WTC11 (cell line): ENCODE measurements around the gene ZSWIM3. TPM values are rescaled to one million over a fixed set of nuclear protein-coding genes. Genes with fewer than 3 reads are reported as not detected.
A peak's percentile ranks its signal among the peaks of the same experiment; 100 is the strongest.

Source experiments
- ATAC-seq: fragments of 200-7000 bp; cut with Tn5 transposase; 2 replicates; pipeline ENCODE4 v1.10.0; 2021; ENCODE audit warnings: mild to moderate bottlenecking, moderate library complexity
- CTCF ChIA-PET: fragments of 300-600 bp; sonication (Branson Sonifier 250); formaldehyde crosslinking; loops from one replicate; lab custom pipeline; 2021; ENCODE audit warnings: antibody characterized with exemption; lab: Charles Lee
- POLR2A ChIA-PET: fragments of 350-600 bp; sonication (Branson Sonifier 250); formaldehyde crosslinking; loops from one replicate; lab custom pipeline; 2021; ENCODE audit warnings: antibody characterized with exemption; lab: Charles Lee
- DNase-seq: peaks from one replicate; pipeline ENCODE4 v3.0.0; 2021; ENCODE audit warnings: low spot score
- H3K27ac Mint-ChIP-seq: 2 replicates; pipeline ENCODE4 v1.8.0; 2021; ENCODE audit warnings: mixed read lengths
- H3K27me3 Mint-ChIP-seq: 2 replicates; pipeline ENCODE4 v1.8.0; 2021; ENCODE audit warnings: low read depth, mild to moderate bottlenecking, moderate library complexity, mixed read lengths
- H3K36me3 Mint-ChIP-seq: 2 replicates; pipeline ENCODE4 v1.8.0; 2021; ENCODE audit warnings: mixed read lengths
- H3K4me1 Mint-ChIP-seq: 2 replicates; pipeline ENCODE4 v1.8.0; 2022; ENCODE audit warnings: mixed read lengths
- H3K4me3 Mint-ChIP-seq: 2 replicates; pipeline ENCODE4 v1.8.0; 2021; ENCODE audit warnings: mild to moderate bottlenecking, moderate library complexity, mixed read lengths
- H3K9me3 Mint-ChIP-seq: 2 replicates; pipeline ENCODE4 v1.8.0; 2021; ENCODE audit warnings: mixed read lengths
- AFF4 ChIP-seq: sonication (generic); formaldehyde crosslinking; IDR thresholded peaks from 2 replicates; pipeline ENCODE4 v1.8.1; 2023; ENCODE audit warnings: mild to moderate bottlenecking, missing genetic modification reagents, borderline replicate concordance
- CTCF ChIP-seq: fragments of 200-600 bp; IDR thresholded peaks from 2 replicates; pipeline ENCODE4 v1.8.0; 2022; ENCODE audit warnings: antibody characterized with exemption
- EMX1 ChIP-seq: fragments of 250-450 bp; sonication (Bioruptor Pico); IDR thresholded peaks from 2 replicates; pipeline ENCODE4 v1.8.0; 2021; ENCODE audit warnings: mild to moderate bottlenecking
- JAZF1 ChIP-seq: fragments of 250-450 bp; sonication (Bioruptor Pico); IDR thresholded peaks from 2 replicates; pipeline ENCODE4 v1.9.0; 2021; ENCODE audit warnings: moderate library complexity, mild to moderate bottlenecking, inconsistent platforms
- JUN ChIP-seq: sonication (generic); formaldehyde crosslinking; IDR thresholded peaks from 2 replicates; pipeline ENCODE4 v1.8.0; 2023; ENCODE audit warnings: mild to moderate bottlenecking, missing genetic modification reagents
- NFATC4 ChIP-seq: fragments of 250-450 bp; sonication (Bioruptor Pico); IDR thresholded peaks from 2 replicates; pipeline ENCODE4 v1.9.0; 2021; ENCODE audit warnings: mild to moderate bottlenecking
- PRRX2 ChIP-seq: fragments of 250-450 bp; sonication (Bioruptor Pico); IDR thresholded peaks from 2 replicates; pipeline ENCODE4 v1.8.0; 2021; ENCODE audit warnings: mild to moderate bottlenecking
- RELA ChIP-seq: sonication (generic); formaldehyde crosslinking; IDR thresholded peaks from 2 replicates; pipeline ENCODE4 v1.8.1; 2022; ENCODE audit warnings: missing genetic modification reagents, mild to moderate bottlenecking, borderline replicate concordance
- ZNF219 ChIP-seq: sonication (generic); formaldehyde crosslinking; IDR thresholded peaks from 2 replicates; pipeline ENCODE4 v1.8.0; 2023; ENCODE audit warnings: missing genetic modification reagents, mild to moderate bottlenecking, borderline replicate concordance
- ZNF425 ChIP-seq: fragments of 250-450 bp; sonication (Bioruptor Pico); conservative IDR thresholded peaks from 2 replicates; pipeline ENCODE4 v1.9.0; 2021; ENCODE audit warnings: mild to moderate bottlenecking
- ZNF532 ChIP-seq: fragments of 250-450 bp; sonication (Bioruptor Pico); IDR thresholded peaks from 2 replicates; pipeline ENCODE4 v1.9.0; 2021; ENCODE audit warnings: mild to moderate bottlenecking, borderline replicate concordance
- total RNA-seq: library from RNA; stranded (reverse); gene quantifications from 3 replicates; pipeline ENCODE4 v1.2.3, GENCODE V29; 2021
- TF ChIP-seq, protein P1 (sequence below): sonication (generic); formaldehyde crosslinking; conservative IDR thresholded peaks from 2 replicates; pipeline ENCODE4 v1.8.1; 2023; ENCODE audit warnings: mild to moderate bottlenecking, low read depth, missing genetic modification reagents, moderate library complexity
- TF ChIP-seq, protein P2 (sequence below): sonication (generic); formaldehyde crosslinking; IDR thresholded peaks from 2 replicates; pipeline ENCODE4 v1.8.0; 2022; ENCODE audit warnings: mild to moderate bottlenecking, missing genetic modification reagents
- TF ChIP-seq, protein P3 (sequence below): sonication (generic); formaldehyde crosslinking; IDR thresholded peaks from 2 replicates; pipeline ENCODE4 v1.8.1; 2022; ENCODE audit warnings: mild to moderate bottlenecking, moderate library complexity, missing genetic modification reagents
- TF ChIP-seq, protein P4 (sequence below): sonication (generic); formaldehyde crosslinking; IDR thresholded peaks from 2 replicates; pipeline ENCODE4 v1.8.0; 2023; ENCODE audit warnings: missing genetic modification reagents
- TF ChIP-seq, protein P5 (sequence below): sonication (generic); formaldehyde crosslinking; IDR thresholded peaks from 2 replicates; pipeline ENCODE4 v1.8.0; 2022; ENCODE audit warnings: mild to moderate bottlenecking, missing genetic modification reagents

ZSWIM3 gene
- total RNA-seq, 1 experiment from 2014 or later, result 3.4 TPM

- TF ChIP-seq, protein P1, sequence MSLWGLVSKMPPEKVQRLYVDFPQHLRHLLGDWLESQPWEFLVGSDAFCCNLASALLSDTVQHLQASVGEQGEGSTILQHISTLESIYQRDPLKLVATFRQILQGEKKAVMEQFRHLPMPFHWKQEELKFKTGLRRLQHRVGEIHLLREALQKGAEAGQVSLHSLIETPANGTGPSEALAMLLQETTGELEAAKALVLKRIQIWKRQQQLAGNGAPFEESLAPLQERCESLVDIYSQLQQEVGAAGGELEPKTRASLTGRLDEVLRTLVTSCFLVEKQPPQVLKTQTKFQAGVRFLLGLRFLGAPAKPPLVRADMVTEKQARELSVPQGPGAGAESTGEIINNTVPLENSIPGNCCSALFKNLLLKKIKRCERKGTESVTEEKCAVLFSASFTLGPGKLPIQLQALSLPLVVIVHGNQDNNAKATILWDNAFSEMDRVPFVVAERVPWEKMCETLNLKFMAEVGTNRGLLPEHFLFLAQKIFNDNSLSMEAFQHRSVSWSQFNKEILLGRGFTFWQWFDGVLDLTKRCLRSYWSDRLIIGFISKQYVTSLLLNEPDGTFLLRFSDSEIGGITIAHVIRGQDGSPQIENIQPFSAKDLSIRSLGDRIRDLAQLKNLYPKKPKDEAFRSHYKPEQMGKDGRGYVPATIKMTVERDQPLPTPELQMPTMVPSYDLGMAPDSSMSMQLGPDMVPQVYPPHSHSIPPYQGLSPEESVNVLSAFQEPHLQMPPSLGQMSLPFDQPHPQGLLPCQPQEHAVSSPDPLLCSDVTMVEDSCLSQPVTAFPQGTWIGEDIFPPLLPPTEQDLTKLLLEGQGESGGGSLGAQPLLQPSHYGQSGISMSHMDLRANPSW (CRISPR knock-in tag), result no peak
- no peak for TF ChIP-seq RELA (CRISPR knock-in tag)
Observed at GRCh38 chr20:45912344-45912682, 54.9 kb downstream of the ZSWIM3 start (continued).

- H3K4me3 Mint-ChIP-seq, result peak overlapping the region; percentile 25; the same call in 1 of the 2 replicates
- H3K27me3 Mint-ChIP-seq, result 0 out of 2 replicates have a peak, but pooled peaks cover 3% of the 10 kb centered on the region
- peaks cover 14% of the 10 kb centered on the region for H3K4me1 Mint-ChIP-seq
- H3K36me3 Mint-ChIP-seq, result peaks cover 14% of the 10 kb centered on the region
- no peak overlapping the region for H3K27ac Mint-ChIP-seq
- POLR2A ChIA-PET, result no interaction called here
- ATAC-seq (no peak), DNase-seq (no peak)
- TF ChIP-seq ZNF532 (CRISPR knock-in tag) (no peak), JAZF1 (no peak), ZNF219 (CRISPR knock-in tag) (no peak), CTCF (no peak), ZNF425 (CRISPR knock-in tag) (no peak), EMX1 (CRISPR knock-in tag) (no peak), PRRX2 (CRISPR knock-in tag) (no peak), NFATC4 (CRISPR knock-in tag) (no peak), AFF4 (CRISPR knock-in tag) (no peak), RELA (CRISPR knock-in tag) (no peak), JUN (CRISPR knock-in tag) (no peak)
- TF ChIP-seq, protein P2, sequence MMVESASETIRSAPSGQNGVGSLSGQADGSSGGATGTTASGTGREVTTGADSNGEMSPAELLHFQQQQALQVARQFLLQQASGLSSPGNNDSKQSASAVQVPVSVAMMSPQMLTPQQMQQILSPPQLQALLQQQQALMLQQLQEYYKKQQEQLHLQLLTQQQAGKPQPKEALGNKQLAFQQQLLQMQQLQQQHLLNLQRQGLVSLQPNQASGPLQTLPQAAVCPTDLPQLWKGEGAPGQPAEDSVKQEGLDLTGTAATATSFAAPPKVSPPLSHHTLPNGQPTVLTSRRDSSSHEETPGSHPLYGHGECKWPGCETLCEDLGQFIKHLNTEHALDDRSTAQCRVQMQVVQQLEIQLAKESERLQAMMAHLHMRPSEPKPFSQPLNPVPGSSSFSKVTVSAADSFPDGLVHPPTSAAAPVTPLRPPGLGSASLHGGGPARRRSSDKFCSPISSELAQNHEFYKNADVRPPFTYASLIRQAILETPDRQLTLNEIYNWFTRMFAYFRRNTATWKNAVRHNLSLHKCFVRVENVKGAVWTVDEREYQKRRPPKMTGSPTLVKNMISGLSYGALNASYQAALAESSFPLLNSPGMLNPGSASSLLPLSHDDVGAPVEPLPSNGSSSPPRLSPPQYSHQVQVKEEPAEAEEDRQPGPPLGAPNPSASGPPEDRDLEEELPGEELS (CRISPR knock-in tag), result no peak
- TF ChIP-seq, protein P3, sequence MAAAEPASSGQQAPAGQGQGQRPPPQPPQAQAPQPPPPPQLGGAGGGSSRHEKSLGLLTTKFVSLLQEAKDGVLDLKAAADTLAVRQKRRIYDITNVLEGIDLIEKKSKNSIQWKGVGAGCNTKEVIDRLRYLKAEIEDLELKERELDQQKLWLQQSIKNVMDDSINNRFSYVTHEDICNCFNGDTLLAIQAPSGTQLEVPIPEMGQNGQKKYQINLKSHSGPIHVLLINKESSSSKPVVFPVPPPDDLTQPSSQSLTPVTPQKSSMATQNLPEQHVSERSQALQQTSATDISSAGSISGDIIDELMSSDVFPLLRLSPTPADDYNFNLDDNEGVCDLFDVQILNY (CRISPR knock-in tag), result no peak
- TF ChIP-seq, protein P4, sequence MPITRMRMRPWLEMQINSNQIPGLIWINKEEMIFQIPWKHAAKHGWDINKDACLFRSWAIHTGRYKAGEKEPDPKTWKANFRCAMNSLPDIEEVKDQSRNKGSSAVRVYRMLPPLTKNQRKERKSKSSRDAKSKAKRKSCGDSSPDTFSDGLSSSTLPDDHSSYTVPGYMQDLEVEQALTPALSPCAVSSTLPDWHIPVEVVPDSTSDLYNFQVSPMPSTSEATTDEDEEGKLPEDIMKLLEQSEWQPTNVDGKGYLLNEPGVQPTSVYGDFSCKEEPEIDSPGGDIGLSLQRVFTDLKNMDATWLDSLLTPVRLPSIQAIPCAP, result no peak
- TF ChIP-seq, protein P5, sequence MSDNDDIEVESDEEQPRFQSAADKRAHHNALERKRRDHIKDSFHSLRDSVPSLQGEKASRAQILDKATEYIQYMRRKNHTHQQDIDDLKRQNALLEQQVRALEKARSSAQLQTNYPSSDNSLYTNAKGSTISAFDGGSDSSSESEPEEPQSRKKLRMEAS (CRISPR knock-in tag), result no peak
- CTCF ChIA-PET, result no interaction called here
- no peaks in the 10 kb centered on the region for H3K9me3 Mint-ChIP-seq
Observed at GRCh38 chr20:45913116-45913515, 55.7 kb downstream of the ZSWIM3 start.
